DMS114 treated with DMSO at 0.1 percent for 48 hours (cell line): ENCODE results near the gene ABCC6.
"Not testable (repeated sequence)": the region's sequence is repeated elsewhere in the genome, so short reads cannot be mapped to it uniquely, and the experiment has no call there.

ENCODE experiments used
- DNase-seq: peaks from one replicate; lab custom pipeline; 2025; ENCODE audit not compliant: unreplicated experiment; lab: John Stamatoyannopoulos, UW

Gene ABCC6

DNA sequence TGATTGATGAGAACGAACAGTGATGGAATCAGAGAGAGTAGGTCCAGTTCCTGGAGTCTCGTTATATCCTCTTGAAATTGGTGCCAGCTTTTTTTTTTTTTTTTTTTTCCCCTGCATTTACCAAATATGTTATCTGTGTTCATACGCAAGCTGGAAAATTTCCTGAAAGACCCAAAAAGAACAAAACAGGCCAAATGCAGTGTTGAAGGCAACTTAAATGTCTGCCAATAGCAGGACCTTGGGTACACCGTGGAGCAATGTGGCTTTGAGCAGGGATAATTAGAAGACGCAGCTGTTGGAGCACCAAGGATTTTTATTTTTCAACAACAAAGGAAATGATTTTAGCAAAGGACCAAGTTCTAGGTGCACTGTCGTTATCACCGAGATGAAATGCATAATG lies 105.0 kb downstream of the ABCC6 start:
- no peak for DNase-seq

DNA sequence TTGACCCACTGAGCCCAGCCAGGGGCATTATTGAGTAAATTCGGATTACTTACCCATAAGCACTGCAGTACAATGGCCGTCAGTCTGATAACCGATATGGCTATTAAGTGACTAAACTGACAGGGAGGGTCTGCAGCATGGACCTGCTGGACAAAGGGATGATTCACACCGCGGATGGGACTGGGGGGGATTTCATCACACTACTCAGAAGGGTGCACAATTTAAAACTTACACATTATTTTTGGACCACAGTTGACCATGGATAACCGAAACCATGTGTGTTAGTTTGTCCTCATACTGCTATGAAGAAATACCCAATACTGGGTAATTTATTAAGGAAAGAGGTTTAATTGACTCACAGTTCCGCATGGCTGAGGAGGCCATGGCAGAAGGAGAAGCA lies 106.5 kb downstream of the ABCC6 start:
- DNase-seq = no peak

DNA sequence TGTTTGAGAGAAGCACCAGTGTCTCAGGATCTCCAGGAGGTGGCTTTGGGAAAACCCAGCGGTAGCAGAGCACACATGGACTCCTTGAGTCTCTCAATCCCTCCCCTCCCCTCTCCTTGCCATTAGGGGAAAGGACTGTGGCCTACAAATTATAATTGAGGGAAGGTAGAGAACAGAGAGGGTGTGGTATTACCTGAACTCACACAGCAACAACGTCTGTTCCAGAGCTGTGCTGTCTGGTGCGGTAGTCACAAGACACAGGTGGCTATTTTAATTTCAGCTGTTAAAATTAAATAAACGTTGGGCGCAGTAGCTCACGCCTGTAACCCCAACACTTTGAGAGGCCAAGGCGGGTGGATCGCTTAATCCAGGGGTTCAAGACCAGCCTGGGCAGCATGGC lies 110.2 kb downstream of the ABCC6 start:
- no peak for DNase-seq

DNA sequence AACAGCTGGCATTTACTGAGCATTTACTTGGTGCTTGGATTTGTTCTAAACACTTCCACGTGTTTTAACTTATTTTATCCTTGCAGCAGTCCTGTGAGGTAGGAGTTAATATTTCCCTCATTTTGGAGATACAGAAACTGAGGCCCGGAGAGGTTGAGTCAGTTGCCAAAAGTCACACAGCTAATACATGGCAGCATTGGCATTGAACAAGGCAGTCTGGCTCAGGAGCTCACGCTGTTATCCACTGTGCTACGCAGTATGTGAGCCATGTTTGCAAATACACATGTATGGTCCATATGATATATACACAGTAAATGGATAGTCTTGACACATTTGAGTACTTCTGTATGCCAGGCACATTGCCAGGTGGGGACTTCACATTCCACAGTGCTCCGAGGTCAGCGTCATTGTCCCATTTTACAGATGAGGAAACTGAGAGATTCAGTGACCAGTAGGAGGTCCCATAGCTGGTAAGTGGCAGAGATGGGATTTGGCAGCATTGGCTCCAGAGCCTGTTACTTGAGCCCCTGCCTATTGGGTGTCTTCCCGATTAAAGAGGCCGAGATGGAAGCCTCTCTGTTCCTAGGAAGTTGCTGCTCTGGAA lies 110.7 kb downstream of the ABCC6 start:
- DNase-seq = no peak

DNA sequence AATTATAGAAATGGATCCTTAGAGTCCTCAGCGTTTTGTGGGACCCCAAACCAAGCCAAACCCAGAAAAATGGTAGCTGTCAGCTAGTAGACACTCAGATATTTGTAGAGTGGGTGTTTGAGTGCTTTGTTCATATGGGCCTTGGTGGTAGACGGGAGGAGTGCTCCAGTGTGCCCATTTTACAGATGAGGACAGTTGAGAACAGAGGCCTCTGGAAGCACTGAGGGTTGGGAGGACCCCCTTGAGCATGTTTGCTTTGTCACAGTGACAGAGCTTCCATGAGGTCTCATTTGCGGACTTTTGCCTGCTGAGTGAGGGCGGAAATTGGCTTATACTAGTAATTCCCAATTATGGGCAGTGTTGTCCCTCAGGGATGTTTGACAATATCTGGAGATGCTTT lies 111.7 kb downstream of the ABCC6 start:
- DNase-seq = no peak

DNA sequence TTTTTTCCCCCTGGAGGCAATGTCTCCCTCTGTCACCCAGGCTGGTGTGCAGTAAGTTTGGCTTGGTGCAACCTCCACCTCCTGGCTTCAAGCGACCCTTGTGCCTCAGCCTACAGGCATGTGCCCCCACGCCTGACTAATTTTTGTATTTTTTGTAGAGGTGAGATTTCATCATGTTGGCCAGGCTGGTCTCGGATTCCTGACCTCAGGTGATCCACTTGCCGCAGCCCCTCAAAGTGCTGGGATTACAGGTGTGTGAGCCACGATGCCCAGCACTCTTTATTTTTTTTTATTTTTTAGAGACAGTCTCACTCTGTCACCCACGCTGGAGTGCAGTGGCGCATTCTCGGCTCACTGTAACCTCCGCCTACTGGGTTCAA lies 113.2 kb downstream of the ABCC6 start:
- DNase-seq = no peak

DNA sequence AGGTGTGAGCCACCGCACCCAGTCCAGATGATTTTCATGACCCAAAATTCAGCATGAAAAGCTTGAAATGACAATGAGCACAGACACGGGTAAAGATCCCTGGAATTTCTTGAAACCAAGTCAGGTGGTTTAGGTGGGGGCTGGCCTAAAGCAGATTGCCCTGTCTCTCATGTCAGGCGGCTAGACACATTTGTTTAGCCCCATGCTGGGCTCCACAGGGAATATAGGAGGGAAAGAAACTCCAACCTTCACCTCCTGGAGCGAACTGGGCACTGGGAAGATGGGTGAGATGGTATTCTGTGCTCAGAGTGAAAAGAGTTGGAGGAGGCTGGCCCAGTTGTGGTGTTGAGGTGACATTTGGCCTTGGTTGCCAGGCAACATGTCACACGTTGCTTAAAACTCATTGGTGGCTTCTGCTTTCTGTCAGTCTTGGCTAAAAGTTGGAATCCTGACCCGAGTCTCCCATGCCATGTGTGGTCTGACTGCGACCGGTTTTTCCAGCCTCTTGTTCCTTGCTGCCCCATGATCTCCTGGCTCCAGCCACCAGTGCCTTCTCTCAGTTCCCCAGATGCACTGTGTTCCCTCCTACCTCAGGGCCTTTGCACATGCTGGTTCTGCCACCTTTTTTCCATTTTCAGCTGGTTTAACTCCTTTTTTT lies 113.7 kb downstream of the ABCC6 start:
- DNase-seq = no peak

DNA sequence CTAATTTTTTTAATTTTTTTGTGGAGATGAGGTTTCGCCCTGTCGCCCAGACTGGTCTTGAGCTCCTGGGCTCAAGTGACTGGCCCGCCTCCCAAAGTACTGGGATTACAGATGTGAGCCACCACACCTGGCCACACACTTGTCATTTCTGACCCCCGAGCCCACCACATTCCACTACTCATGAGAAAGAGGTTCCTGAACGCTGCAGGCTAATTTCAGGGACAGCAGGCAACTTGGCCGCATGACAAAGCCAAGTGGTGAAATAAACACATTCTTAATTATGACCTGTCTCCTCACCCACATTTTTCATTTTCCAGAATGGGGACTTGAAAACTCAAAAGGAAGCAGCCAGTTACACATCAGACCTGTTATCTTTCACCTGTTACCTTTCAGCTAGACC lies 114.5 kb downstream of the ABCC6 start:
- no peak for DNase-seq

DNA sequence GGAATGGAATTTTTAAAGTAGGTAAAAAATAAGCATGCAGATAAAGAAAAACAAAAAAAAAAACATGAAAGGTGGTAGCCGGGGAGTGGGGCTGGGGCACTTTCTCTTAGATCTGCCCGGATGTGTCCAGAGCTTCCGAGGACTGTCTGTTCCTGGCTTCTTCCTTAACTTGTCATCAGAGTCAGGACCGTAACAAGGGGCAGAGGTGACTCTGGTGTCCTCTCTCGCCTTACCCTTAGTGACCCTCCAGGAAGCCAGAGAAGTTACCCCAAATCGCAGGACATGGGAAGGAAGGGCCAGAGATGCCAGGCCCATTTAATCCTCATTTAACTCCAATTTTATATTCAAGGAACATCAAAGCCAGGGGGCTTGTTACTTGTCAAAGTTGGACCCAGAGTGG lies 115.5 kb downstream of the ABCC6 start:
- no peak for DNase-seq

DNA sequence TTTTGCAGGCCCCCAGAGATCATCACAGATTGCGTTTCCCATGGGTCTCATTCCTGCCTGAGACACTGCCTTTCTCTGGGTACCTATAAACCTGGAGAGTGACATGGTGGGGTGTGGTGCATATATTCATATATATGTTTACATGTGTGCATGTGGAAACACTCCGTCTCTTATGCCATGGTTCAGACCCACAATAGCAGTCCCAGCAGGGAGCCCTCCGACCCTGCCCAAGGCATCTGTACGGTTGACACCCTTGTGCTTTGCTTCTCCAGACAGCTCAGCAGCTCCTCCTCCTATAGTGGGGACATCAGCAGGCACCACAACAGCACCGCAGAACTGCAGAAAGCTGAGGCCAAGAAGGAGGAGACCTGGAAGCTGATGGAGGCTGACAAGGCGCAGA lies 116.8 kb downstream of the ABCC6 start:
- DNase-seq = no peak

DNA sequence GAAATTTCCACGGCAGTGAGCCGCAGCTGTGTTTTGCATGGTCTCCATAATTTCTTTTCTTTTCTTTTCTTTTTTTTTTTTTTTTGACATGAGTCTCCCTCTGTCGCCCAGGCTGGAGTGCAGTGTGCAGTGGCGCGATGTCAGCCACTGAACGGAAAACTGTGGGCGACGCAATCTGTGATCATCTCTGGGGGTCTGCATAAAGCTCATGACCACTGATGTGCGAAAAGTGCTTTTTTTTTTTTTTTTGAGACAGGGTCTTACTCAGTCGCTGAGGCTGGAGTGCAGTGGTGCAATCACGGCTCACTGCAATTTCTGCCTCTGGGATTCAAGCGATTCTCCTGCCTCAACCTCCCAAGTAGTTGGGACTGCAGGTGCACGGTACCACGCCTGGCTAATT lies 117.6 kb downstream of the ABCC6 start:
- DNase-seq = no peak

DNA sequence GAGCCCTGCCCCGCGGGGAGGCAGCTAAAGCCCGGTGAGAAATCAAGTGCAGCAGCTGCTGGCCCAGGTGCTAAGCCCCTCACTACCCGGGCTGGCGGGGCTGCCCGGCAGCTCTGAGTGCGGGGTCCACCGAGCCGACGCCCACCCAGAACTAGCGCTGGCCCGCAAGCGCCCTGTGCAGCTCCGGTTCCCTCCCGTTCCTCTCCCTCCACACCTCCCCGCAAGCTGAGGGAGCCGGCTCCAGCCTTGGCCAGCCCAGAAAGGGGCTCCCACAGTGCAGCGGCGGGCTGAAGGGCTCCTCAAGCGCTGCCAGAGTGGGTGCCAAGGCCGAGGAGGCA lies 118.5 kb downstream of the ABCC6 start:
- not testable (repeated sequence) for DNase-seq

DNA sequence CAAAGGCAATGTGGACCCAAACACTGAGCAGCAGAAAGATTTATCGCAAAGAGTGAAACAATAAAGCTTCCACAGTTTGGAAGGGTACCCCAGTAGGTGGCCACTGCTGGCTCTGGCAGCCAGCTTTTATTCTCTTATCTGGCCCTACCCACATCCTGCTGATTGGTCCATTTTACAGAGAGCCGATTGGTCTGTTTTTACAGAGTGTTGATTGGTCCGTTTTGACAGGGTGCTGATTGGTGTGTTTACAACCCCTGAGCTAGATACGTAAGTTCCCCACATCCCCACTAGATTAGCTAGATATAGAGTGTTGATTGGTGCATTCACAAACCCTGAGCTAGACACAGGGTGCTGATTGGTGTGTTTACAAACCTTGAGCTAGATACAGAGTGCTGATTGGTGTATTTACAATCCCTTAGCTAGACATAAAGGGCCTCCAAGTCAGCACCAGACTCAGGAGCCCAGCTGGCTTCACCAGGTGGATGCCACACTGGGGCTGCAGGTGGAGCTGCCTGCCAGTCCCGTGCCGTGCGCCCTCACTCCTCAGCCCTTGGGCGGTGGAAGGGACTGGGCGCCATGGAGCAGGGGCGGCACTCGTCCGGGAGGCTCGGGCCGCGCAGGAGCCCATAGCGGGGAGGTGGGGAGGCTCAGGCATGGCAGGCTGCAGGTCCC lies 119.0 kb downstream of the ABCC6 start:
- DNase-seq = not testable (repeated sequence)

DNA sequence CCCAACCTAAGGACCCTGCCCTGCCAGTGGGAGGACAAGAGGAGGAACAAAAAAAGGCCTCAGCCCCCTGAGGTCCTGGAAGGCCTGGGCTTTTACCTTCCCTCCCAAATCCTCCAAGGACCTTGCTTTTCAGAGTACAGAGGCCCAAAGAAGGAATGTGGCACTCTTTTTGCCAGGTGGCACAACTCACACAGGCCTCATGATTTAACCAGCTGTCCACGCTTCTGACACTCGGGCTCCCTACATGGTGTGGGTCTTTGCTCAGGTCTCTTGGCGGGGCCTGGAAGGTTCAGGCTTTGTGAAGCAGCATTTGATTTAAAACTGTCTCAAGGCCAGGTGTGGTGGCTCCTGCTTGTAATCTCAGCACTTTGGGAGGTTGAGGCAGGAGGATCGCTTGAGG lies 120.6 kb downstream of the ABCC6 start:
- no peak for DNase-seq

DNA sequence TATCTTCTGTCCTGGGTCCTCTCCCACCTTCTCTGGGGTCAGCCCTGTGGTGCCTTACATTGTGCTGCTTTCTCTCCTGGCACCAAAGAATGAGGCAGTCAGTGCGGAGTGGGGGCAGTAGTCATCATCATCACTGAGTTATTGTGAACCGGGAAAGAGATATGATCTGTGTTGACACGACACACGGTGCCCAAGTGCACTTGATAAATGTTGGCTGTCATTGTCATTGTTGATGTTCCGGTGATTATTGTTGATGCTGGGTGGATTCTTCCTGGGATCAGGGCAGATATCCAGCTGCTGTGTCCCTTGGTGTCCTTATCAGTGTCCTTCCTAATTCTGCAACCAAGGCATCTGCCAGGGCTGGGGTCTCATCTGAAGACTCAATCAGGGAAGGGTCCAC lies 121.7 kb downstream of the ABCC6 start:
- DNase-seq = no peak

DNA sequence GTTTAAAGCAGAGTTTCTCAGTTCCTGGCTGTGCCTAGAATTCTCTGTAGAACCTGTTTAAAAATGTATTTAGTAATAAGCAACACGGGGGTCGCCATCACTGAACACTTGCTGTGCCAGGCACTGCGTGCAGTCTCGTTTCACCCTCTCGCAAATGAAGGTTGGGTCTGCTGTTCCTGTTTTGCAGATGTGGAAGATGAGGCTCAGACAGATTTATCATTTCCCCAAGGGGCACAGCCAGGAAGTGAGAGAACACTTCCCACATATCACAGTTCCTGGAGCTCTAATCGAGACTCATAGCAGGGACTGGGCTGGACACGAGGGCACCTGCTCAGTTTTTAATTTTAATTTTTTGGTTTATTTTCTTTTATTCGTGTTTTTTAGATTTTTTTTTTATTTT lies 122.7 kb downstream of the ABCC6 start:
- DNase-seq = no peak

DNA sequence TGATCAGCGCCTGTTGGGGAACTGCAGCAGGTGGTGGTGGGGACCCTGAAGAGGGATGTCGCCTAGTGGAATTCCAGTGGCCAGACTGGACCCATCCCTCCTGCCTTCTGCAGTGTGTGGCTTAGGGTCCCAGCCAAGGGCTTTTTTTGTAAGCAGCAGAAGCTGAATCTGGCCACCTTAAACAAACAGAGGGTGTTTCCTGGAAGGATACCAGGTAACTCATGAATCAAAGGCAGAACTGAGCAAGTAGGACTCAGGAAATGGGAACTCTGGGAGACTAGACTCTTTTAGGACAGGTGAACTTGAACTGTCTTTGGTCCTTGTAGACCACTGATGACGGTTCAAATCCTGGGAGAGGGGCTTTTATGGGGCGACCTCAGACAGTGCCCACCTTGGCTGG lies 124.0 kb downstream of the ABCC6 start:
- no peak for DNase-seq
